Nephron (organoid): ENCODE data around the gene MAP3K2.
"Not testable (repeated sequence)": the region's sequence is repeated elsewhere in the genome, so short reads cannot be mapped to it uniquely, and the experiment has no call there.

ENCODE experiments used
- H3K27ac Mint-ChIP-seq, 3 experiments: 2 replicates each; pipeline ENCODE4 v1.8.0; 2020; ENCODE audit warnings: mixed read lengths in 3 of 3, mild to moderate bottlenecking in 2 of 3, moderate library complexity in 1 of 3
- H3K27me3 Mint-ChIP-seq: 2 replicates; pipeline ENCODE4 v1.8.0; 2021; ENCODE audit warnings: low read depth, mild to moderate bottlenecking, moderate library complexity, mixed read lengths
- H3K36me3 Mint-ChIP-seq: 2 replicates; pipeline ENCODE4 v1.8.0; 2020; ENCODE audit warnings: low read depth, mixed read lengths
- H3K4me1 Mint-ChIP-seq: 2 replicates; pipeline ENCODE4 v1.8.0; 2020; ENCODE audit warnings: mixed read lengths
- H3K4me3 Mint-ChIP-seq, 3 experiments: 2 replicates each; pipeline ENCODE4 v1.8.0; 2020; ENCODE audit warnings: mild to moderate bottlenecking in 3 of 3, mixed read lengths in 3 of 3, moderate library complexity in 2 of 3
- H3K9me3 Mint-ChIP-seq: 2 replicates; pipeline ENCODE4 v1.8.0; 2020; ENCODE audit warnings: mixed read lengths
- CTCF ChIP-seq, 3 experiments: fragments of 200-600 bp; sonication (generic); IDR thresholded peaks; one replicate each; pipeline ENCODE4 v1.5.0; 2021; ENCODE audit warnings: antibody characterized with exemption in 3 of 3; ENCODE audit not compliant: unreplicated experiment in 3 of 3

MAP3K2 gene

DNA sequence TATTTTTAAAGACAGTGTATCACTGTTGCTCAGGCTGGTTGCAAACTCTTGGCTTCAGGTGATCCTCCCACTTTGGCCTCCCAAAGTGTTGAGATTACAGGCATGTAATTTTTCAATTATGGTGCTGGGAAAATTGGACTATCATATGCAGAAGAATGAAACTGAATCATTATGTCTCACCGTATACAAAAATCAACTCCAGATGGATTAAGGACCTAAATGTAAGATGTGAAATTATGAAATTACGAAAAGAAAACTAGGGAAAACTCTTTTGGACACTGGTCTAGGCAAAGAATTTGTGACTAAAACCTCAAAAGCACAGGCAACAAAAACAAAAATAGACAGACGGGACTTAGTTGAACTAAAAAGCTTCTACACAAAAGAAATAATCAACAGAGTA lies 31.2 kb downstream of the MAP3K2 start:
- Mint-ChIP-seq H3K27me3 (no peaks in the 10 kb centered on the region), H3K4me3 (no peak overlapping the region), H3K36me3 (peaks cover 45% of the 10 kb centered on the region), H3K4me1 (no peaks in the 10 kb centered on the region), H3K9me3 (peaks cover 12% of the 10 kb centered on the region), H3K27ac (no peak overlapping the region)
- TF ChIP-seq CTCF (IDR thresholded peaks at IDR 0.05; ENCODE audit: unreplicated experiment in 3 of 3), result no peak

DNA sequence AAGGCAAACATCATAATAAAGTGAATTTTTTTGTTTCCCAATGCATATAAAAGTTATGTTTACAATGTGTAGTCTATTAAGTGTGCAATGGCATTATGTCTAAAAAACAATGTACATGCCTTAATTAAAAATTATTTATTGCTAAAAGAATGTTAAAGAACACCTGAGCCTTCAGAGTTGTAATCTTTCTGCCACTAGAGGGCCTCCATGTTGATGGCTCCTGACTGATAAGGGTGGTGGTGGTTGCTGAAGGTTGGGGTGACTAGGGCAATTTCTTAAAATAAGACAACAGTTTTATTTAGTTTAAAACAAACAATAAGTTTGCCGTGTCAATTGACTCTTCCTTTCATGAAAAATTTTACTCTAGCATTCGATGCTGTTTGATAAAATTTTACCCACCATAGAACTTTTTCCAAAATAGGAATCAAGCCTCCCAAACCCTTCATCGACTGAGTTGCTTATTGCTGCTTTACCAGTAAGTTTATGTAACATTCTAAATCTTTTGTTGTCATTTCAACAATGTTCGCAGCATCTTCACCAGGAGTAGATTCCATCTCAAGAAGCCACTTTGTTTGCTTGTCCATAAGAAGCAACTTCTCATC lies 32.3 kb downstream of the MAP3K2 start:
- TF ChIP-seq CTCF (IDR thresholded peaks at IDR 0.05; ENCODE audit: unreplicated experiment in 3 of 3), result peak in 1 of 3 experiments; percentile 26
- no peaks in the 10 kb centered on the region for H3K27me3 Mint-ChIP-seq
- no peak overlapping the region for H3K27ac Mint-ChIP-seq
- H3K9me3 Mint-ChIP-seq, result peaks cover 12% of the 10 kb centered on the region
- peaks cover 48% of the 10 kb centered on the region for H3K36me3 Mint-ChIP-seq
- H3K4me1 Mint-ChIP-seq, result no peaks in the 10 kb centered on the region
- no peak overlapping the region for H3K4me3 Mint-ChIP-seq

DNA sequence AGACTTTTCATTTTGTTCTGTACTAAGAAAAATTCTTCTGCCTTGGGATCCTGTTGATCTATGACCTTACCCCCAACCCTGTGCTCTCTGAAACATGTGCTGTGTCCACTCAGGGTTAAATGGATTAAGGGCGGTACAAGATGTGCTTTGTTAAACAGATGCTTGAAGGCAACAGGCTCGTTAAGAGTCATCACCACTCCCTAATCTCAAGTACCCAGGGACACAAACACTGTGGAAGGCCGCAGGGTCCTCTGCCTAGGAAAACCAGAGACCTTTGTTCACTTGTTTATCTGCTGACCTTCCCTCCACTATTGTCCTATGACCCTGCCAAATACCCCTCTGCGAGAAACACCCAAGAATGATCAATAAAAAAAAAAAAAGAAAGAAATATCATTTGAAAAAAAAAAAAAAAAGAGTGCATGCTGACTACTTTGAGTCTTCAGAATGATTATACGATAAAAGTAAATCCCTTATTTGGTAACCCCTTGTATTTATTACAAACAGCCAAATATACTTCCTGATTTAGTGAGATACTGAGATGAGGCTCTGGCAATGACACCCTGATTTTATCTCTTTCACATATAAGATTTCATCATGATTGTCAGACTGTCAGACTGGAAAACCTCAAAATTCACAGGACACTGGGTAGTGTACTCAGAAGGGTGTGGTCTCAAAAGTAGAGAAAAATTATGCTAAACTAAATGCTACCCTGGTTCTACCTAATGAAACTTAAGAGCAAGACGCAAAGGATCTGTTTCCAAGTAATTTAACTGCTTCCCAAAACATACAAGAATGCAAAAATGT lies 33.7 kb downstream of the MAP3K2 start:
- Mint-ChIP-seq H3K9me3 (peaks cover 12% of the 10 kb centered on the region), H3K36me3 (peaks cover 42% of the 10 kb centered on the region)
- not testable (repeated sequence) for H3K4me3 Mint-ChIP-seq, H3K27ac Mint-ChIP-seq, H3K4me1 Mint-ChIP-seq, H3K27me3 Mint-ChIP-seq

GRCh38 chr2:127353223-127353622 lies 34.6 kb downstream of the MAP3K2 start:
- H3K4me1 Mint-ChIP-seq, H3K27ac Mint-ChIP-seq, H3K27me3 Mint-ChIP-seq, H3K4me3 Mint-ChIP-seq: not testable (repeated sequence)
- peaks cover 12% of the 10 kb centered on the region for H3K9me3 Mint-ChIP-seq
- H3K36me3 Mint-ChIP-seq, result peaks cover 39% of the 10 kb centered on the region

GRCh38 chr2:127351603-127352002 lies 36.2 kb downstream of the MAP3K2 start:
- H3K27me3 Mint-ChIP-seq, result no peaks in the 10 kb centered on the region
- H3K27ac Mint-ChIP-seq, result no peak overlapping the region
- H3K4me1 Mint-ChIP-seq, result peaks cover 4% of the 10 kb centered on the region
- TF ChIP-seq CTCF (IDR thresholded peaks at IDR 0.05; ENCODE audit: unreplicated experiment in 3 of 3), result no peak
- H3K36me3 Mint-ChIP-seq, result peaks cover 42% of the 10 kb centered on the region
- no peak overlapping the region for H3K4me3 Mint-ChIP-seq
- peaks cover 12% of the 10 kb centered on the region for H3K9me3 Mint-ChIP-seq

GRCh38 chr2:127348426-127349000 lies 39.3 kb downstream of the MAP3K2 start:
- H3K9me3 Mint-ChIP-seq, result peaks cover 11% of the 10 kb centered on the region
- H3K4me1 Mint-ChIP-seq, result peaks cover 4% of the 10 kb centered on the region
- H3K4me3 Mint-ChIP-seq, result no peak overlapping the region
- H3K36me3 Mint-ChIP-seq, result peaks cover 41% of the 10 kb centered on the region
- no peaks in the 10 kb centered on the region for H3K27me3 Mint-ChIP-seq
- no peak overlapping the region for H3K27ac Mint-ChIP-seq
- TF ChIP-seq CTCF (IDR thresholded peaks at IDR 0.05; ENCODE audit: unreplicated experiment in 3 of 3), result no peak
